Stimulated activated CD8-positive, alpha-beta memory T cell treated with anti-CD3 and anti-CD28 coated beads, Interleukin-4, amount 100 ng/mL, for 24 hours (primary cell): ENCODE results near the gene KCTD21.
"Not testable (repeated sequence)": the region's sequence is repeated elsewhere in the genome, so short reads cannot be mapped to it uniquely, and the experiment has no call there.

ENCODE experiments used
- DNase-seq: peaks from one replicate; pipeline ENCODE4 v3.0.0-alpha.2; 2020; ENCODE audit warnings: low read depth

Gene KCTD21

GRCh38 chr11:78175862-78176261 is 12.6 kb downstream of the KCTD21 start:
- not testable (repeated sequence) for DNase-seq

- no peak for DNase-seq
These were observed 16.5 kb downstream of the KCTD21 start for GRCh38 chr11:78171951-78172350.

- DNase-seq = no peak
These were observed 17.4 kb downstream of the KCTD21 start for GRCh38 chr11:78170874-78171549.

- no peak for DNase-seq
These were observed 18.0 kb downstream of the KCTD21 start for GRCh38 chr11:78170413-78170812.

GRCh38 chr11:78168539-78169477 is 19.6 kb downstream of the KCTD21 start:
- DNase-seq = no peak

GRCh38 chr11:78166855-78167469 is 21.5 kb downstream of the KCTD21 start:
- DNase-seq = no peak

GRCh38 chr11:78164471-78164870 is 24.0 kb downstream of the KCTD21 start:
- DNase-seq = no peak

GRCh38 chr11:78163828-78164227 is 24.6 kb downstream of the KCTD21 start:
- no peak for DNase-seq

GRCh38 chr11:78161962-78162371 is 26.5 kb downstream of the KCTD21 start:
- no peak for DNase-seq

- DNase-seq = no peak
These were observed 27.1 kb downstream of the KCTD21 start for GRCh38 chr11:78161346-78161745.

- DNase-seq = no peak
These were observed 27.9 kb downstream of the KCTD21 start for GRCh38 chr11:78160557-78160956.

GRCh38 chr11:78158987-78159652 is 29.3 kb downstream of the KCTD21 start:
- DNase-seq = no peak

GRCh38 chr11:78156127-78156844 is 32.1 kb downstream of the KCTD21 start:
- DNase-seq = no peak

- DNase-seq = no peak
These were observed 36.6 kb downstream of the KCTD21 start for GRCh38 chr11:78151804-78152203.

- no peak for DNase-seq
These were observed 37.7 kb downstream of the KCTD21 start for GRCh38 chr11:78150754-78151153.

GRCh38 chr11:78150346-78150745 is 38.1 kb downstream of the KCTD21 start:
- no peak for DNase-seq

- DNase-seq = no peak
These were observed 38.8 kb downstream of the KCTD21 start for GRCh38 chr11:78149646-78150045.

- no peak for DNase-seq
These were observed 40.6 kb downstream of the KCTD21 start for GRCh38 chr11:78147807-78148206.

- DNase-seq = no peak
These were observed 42.9 kb downstream of the KCTD21 start for GRCh38 chr11:78145511-78146025.

GRCh38 chr11:78140392-78141077 is 47.9 kb downstream of the KCTD21 start:
- no peak for DNase-seq
